GM21619 (cell line): ENCODE data around the gene SRM.
"Not testable (repeated sequence)": the region's sequence is repeated elsewhere in the genome, so short reads cannot be mapped to it uniquely, and the experiment has no call there.

ENCODE experiments used
- ATAC-seq: cut with Tn5 transposase; IDR thresholded peaks from one replicate; pipeline ENCODE4 v1.9.1; 2021; ENCODE audit not compliant: unreplicated experiment

Gene SRM

GRCh38 chr1:11045428-11046269 lies 14.2 kb downstream of the SRM start:
- no peak for ATAC-seq

GRCh38 chr1:11044849-11045427 lies 14.9 kb downstream of the SRM start:
- no peak for ATAC-seq

GRCh38 chr1:11044086-11044848 lies 15.6 kb downstream of the SRM start:
- ATAC-seq = no peak

- no peak for ATAC-seq
Measured at GRCh38 chr1:11042995-11043874, 16.6 kb downstream of the SRM start.

- ATAC-seq = no peak
Measured at GRCh38 chr1:11042065-11042464, 17.8 kb downstream of the SRM start.

- no peak for ATAC-seq
Measured at GRCh38 chr1:11041048-11041447, 18.8 kb downstream of the SRM start.

GRCh38 chr1:11040105-11040429 lies 19.8 kb downstream of the SRM start:
- ATAC-seq = not testable (repeated sequence)

- ATAC-seq = no peak
Measured at GRCh38 chr1:11039351-11040104, 20.3 kb downstream of the SRM start.

- no peak for ATAC-seq
Measured at GRCh38 chr1:11037740-11038182, 22.1 kb downstream of the SRM start.

- not testable (repeated sequence) for ATAC-seq
Measured at GRCh38 chr1:11037019-11037739, 22.6 kb downstream of the SRM start.

GRCh38 chr1:11031624-11032262 lies 28.1 kb downstream of the SRM start:
- ATAC-seq = no peak

GRCh38 chr1:11030865-11031264 lies 29.0 kb downstream of the SRM start:
- no peak for ATAC-seq

GRCh38 chr1:11028018-11028417 lies 31.8 kb downstream of the SRM start:
- ATAC-seq = no peak

GRCh38 chr1:11027316-11027715 lies 32.5 kb downstream of the SRM start:
- no peak for ATAC-seq

GRCh38 chr1:11026903-11027302 lies 32.9 kb downstream of the SRM start:
- no peak for ATAC-seq

- no peak for ATAC-seq
Measured at GRCh38 chr1:11026052-11026451, 33.8 kb downstream of the SRM start.

GRCh38 chr1:11025618-11026017 lies 34.2 kb downstream of the SRM start:
- no peak for ATAC-seq

GRCh38 chr1:11024874-11025203 lies 35.0 kb downstream of the SRM start:
- ATAC-seq = no peak

GRCh38 chr1:11024154-11024873 lies 35.5 kb downstream of the SRM start:
- no peak for ATAC-seq
